ENCODE data around the gene DMAC2L.

GRCh38 chr14:50335389-50335788, 23.3 kb downstream of the DMAC2L start:
- TF ChIP-seq SIN3A (IDR thresholded peaks at IDR 0.05; ENCODE audit: borderline replicate concordance, insufficient read depth, low read depth, low read length) (no peak), REST (IDR thresholded peaks at IDR 0.05; ENCODE audit: insufficient read depth in 1 of 2, low read depth in 2 of 2, low read length in 1 of 2) (no peak), POLR2AphosphoS5 (IDR thresholded peaks at IDR 0.05; ENCODE audit: low read depth, low read length) (no peak)
